GM23248 (cell line): ENCODE data around the gene PCLO.

Experiments used
- EZH2 ChIP-seq: fragments of 200-600 bp; sonication (generic); IDR thresholded peaks from 2 replicates; pipeline ENCODE4 v1.6.1; 2018; ENCODE audit warnings: antibody characterized with exemption, mild to moderate bottlenecking; ENCODE audit not compliant: insufficient read depth, poor library complexity, severe bottlenecking
- EZH2phosphoT487 ChIP-seq: fragments of 200-600 bp; sonication (generic); IDR thresholded peaks from 2 replicates; pipeline ENCODE4 v1.6.1; 2018; ENCODE audit warnings: antibody characterized with exemption, moderate library complexity, mild to moderate bottlenecking, low read depth; ENCODE audit not compliant: insufficient read depth

DNA sequence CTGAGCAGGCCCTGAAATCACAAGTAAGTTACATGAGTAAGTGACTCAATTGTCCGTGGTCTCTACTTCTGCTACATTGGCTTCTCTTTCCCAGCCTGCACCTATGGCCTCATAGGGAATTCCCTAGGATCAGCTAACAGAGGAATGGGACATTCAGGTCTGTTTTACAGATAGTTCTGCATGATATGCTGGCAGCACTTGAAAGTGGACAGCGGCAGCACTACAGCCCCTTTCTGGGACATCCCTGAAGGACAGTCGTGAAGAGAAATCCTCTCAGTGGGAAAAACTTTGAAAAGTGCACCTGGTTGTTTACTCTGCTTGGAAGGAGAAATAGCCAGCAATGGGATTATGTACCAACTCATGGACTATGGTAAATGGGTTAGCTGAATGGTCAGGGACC, 426.1 kb downstream of the PCLO start:
- TF ChIP-seq EZH2phosphoT487 (no peak), EZH2 (no peak)
